GM23248 (cell line): ENCODE data around the gene CREB5. TPM values are rescaled to one million over a fixed set of nuclear protein-coding genes. Genes with fewer than 3 reads are reported as not detected.

Experiments
- DNase-seq: peaks from one replicate; pipeline ENCODE4 v3.0.0-alpha.2; 2015
- H2AFZ ChIP-seq: fragments of 200-600 bp; sonication (generic); 2 replicates; pipeline ENCODE4 v1.6.1; 2016; ENCODE audit warnings: antibody characterized with exemption
- H3F3A ChIP-seq: fragments of 200-600 bp; sonication (generic); 2 replicates; pipeline ENCODE4 v1.6.1; 2016; ENCODE audit warnings: mild to moderate bottlenecking, antibody characterized with exemption, mixed run types; ENCODE audit not compliant: insufficient read depth
- H3K27ac ChIP-seq: fragments of 200-600 bp; sonication (generic); 2 replicates; pipeline ENCODE4 v1.5.1; 2016; ENCODE audit warnings: mild to moderate bottlenecking
- H3K27me3 ChIP-seq: fragments of 200-600 bp; sonication (generic); replicated peaks from 2 replicates; pipeline ENCODE4 v1.6.1; 2016; ENCODE audit warnings: mild to moderate bottlenecking; ENCODE audit not compliant: insufficient read depth
- H3K36me3 ChIP-seq: fragments of 200-600 bp; sonication (generic); 2 replicates; pipeline ENCODE4 v1.6.1; 2016; ENCODE audit warnings: low read depth, mild to moderate bottlenecking
- H3K4me1 ChIP-seq: fragments of 200-600 bp; sonication (generic); 2 replicates; pipeline ENCODE4 v1.6.1; 2016; ENCODE audit warnings: mild to moderate bottlenecking; ENCODE audit not compliant: insufficient read depth
- H3K4me2 ChIP-seq: fragments of 200-600 bp; sonication (generic); one replicate; pipeline ENCODE4 v1.6.1; 2016; ENCODE audit warnings: mild to moderate bottlenecking; ENCODE audit not compliant: unreplicated experiment
- H3K4me3 ChIP-seq: fragments of 200-600 bp; sonication (generic); 2 replicates; pipeline ENCODE4 v1.5.1; 2016; ENCODE audit warnings: mild to moderate bottlenecking
- H3K79me2 ChIP-seq: fragments of 200-600 bp; sonication (generic); 2 replicates; pipeline ENCODE4 v1.6.1; 2016; ENCODE audit warnings: mild to moderate bottlenecking; ENCODE audit not compliant: insufficient read depth
- H3K9ac ChIP-seq: fragments of 200-600 bp; sonication (generic); 2 replicates; pipeline ENCODE4 v1.6.1; 2016; ENCODE audit warnings: mild to moderate bottlenecking
- H3K9me2 ChIP-seq: fragments of 200-600 bp; sonication (generic); 2 replicates; pipeline ENCODE4 v1.6.1; 2016; ENCODE audit warnings: mixed run types, mild to moderate bottlenecking, moderate library complexity; ENCODE audit not compliant: insufficient read depth
- H3K9me3 ChIP-seq: fragments of 200-600 bp; sonication (generic); one replicate; pipeline ENCODE4 v1.6.1; 2017; ENCODE audit warnings: low read depth
- H4K20me1 ChIP-seq: fragments of 200-600 bp; sonication (generic); 2 replicates; pipeline ENCODE4 v1.6.0; 2016; ENCODE audit not compliant: insufficient read depth
- EZH2 ChIP-seq: fragments of 200-600 bp; sonication (generic); IDR thresholded peaks from 2 replicates; pipeline ENCODE4 v1.6.1; 2018; ENCODE audit warnings: antibody characterized with exemption, mild to moderate bottlenecking; ENCODE audit not compliant: insufficient read depth, poor library complexity, severe bottlenecking
- EZH2phosphoT487 ChIP-seq: fragments of 200-600 bp; sonication (generic); IDR thresholded peaks from 2 replicates; pipeline ENCODE4 v1.6.1; 2018; ENCODE audit warnings: antibody characterized with exemption, moderate library complexity, mild to moderate bottlenecking, low read depth; ENCODE audit not compliant: insufficient read depth
- WGBS, 2 experiments: methylation state at CpG; one replicate each; pipeline ENCODE4 v1.1.6; 2015 to 2017; ENCODE audit warnings: low lambda C conversion rate in 2 of 2, low coverage in 1 of 2; ENCODE audit errors: missing lambda C conversion rate in 2 of 2; 5-methylcytosine and 5-hydroxymethylcytosine counted together
- in situ Hi-C: fragments of 300-500 bp; cut with MboI; formaldehyde crosslinking; loops from 2 replicates; pipeline ENCODE4 v1.15.0; 2020
- polyA plus RNA-seq: library from polyadenylated mRNA; unstranded; fragments of >200 nt; fragmentation: Nextera tagmentation; extraction: Ambion mirVana; gene quantifications from 2 replicates; pipeline ENCODE4 v1.2.1, GENCODE V29; 2016
- total RNA-seq: library from RNA; depleted of rRNA; stranded (reverse); fragments of >200 nt; shearing (Covaris generic); gene quantifications from 2 replicates; pipeline ENCODE4 v1.2.3, GENCODE V29; 2014

CREB5 gene
- total and polyA plus RNA-seq, 2 experiments from 2014 or later, result 13.6 to 19.2 TPM

GRCh38 chr7:28564033-28564432, 151.7 kb downstream of the CREB5 start:
- in situ Hi-C loops, result no loop called here
- Histone ChIP-seq H3F3A (peaks cover 23% of the 10 kb centered on the region), H3K4me2 (no peak overlapping the region), H3K9ac (no peak overlapping the region), H4K20me1 (no peaks in the 10 kb centered on the region), H3K4me1 (peaks cover 11% of the 10 kb centered on the region; the same call in 1 of the 2 replicates), H3K9me2 (no peaks in the 10 kb centered on the region), H2AFZ (no peak overlapping the region), H3K27me3 (no peaks in the 10 kb centered on the region), H3K4me3 (no peak overlapping the region), H3K27ac (no peak overlapping the region), H3K36me3 (no peaks in the 10 kb centered on the region), H3K9me3 (no peaks in the 10 kb centered on the region), H3K79me2 (no peaks in the 10 kb centered on the region)
- DNase-seq, result no peak
- WGBS, 2 experiments, result 86 to 88% methylated on average over 3 of the region's 3 CpGs
- TF ChIP-seq EZH2 (no peak), EZH2phosphoT487 (no peak)

GRCh38 chr7:28564755-28565374, 152.5 kb downstream of the CREB5 start:
- Histone ChIP-seq H3K79me2 (no peaks in the 10 kb centered on the region), H3F3A (peaks cover 23% of the 10 kb centered on the region), H4K20me1 (no peaks in the 10 kb centered on the region), H2AFZ (no peak overlapping the region), H3K4me2 (no peak overlapping the region), H3K27ac (no peak overlapping the region), H3K4me1 (peaks cover 11% of the 10 kb centered on the region; the same call in 1 of the 2 replicates), H3K9ac (no peak overlapping the region), H3K27me3 (no peaks in the 10 kb centered on the region), H3K9me2 (no peaks in the 10 kb centered on the region), H3K9me3 (no peaks in the 10 kb centered on the region), H3K4me3 (no peak overlapping the region), H3K36me3 (no peaks in the 10 kb centered on the region)
- TF ChIP-seq EZH2, result no peak
- TF ChIP-seq EZH2phosphoT487, result no peak
- DNase-seq, result peak; percentile 61
- in situ Hi-C loops, result no loop called here
- 47 to 54% methylated on average over 4 of the region's 4 CpGs for WGBS, 2 experiments

- Histone ChIP-seq H3K9ac (no peak overlapping the region), H3K9me2 (0 out of 2 replicates have a peak, but pooled peaks cover 3% of the 10 kb centered on the region), H3K4me2 (peak overlapping the region; percentile 5), H3K4me3 (no peak overlapping the region), H3K27me3 (no peaks in the 10 kb centered on the region), H2AFZ (no peak overlapping the region), H4K20me1 (no peaks in the 10 kb centered on the region), H3K36me3 (no peaks in the 10 kb centered on the region), H3K9me3 (no peaks in the 10 kb centered on the region), H3F3A (peaks cover 23% of the 10 kb centered on the region), H3K79me2 (no peaks in the 10 kb centered on the region), H3K27ac (no peak overlapping the region), H3K4me1 (peaks cover 19% of the 10 kb centered on the region)
- 8 to 11% methylated on average over 1 of the region's 1 CpG for WGBS, 2 experiments
- TF ChIP-seq EZH2 (no peak), EZH2phosphoT487 (no peak)
- in situ Hi-C loops, result no loop called here
- peak; percentile 16 for DNase-seq
These were observed 153.7 kb downstream of the CREB5 start for GRCh38 chr7:28565980-28566379.

GRCh38 chr7:28570113-28570969, 158.0 kb downstream of the CREB5 start:
- H3K4me1 ChIP-seq, result peaks cover 50% of the 10 kb centered on the region
- 96 to 98% methylated on average over 13 of the region's 13 CpGs for WGBS, 2 experiments
- H3K27ac ChIP-seq, result peak overlapping the region; percentile 21; the same call in 1 of the 2 replicates
- H3K79me2 ChIP-seq, result no peaks in the 10 kb centered on the region
- no peak for TF ChIP-seq EZH2
- TF ChIP-seq EZH2phosphoT487, result no peak
- H3K4me3 ChIP-seq, result no peak overlapping the region
- in situ Hi-C loops, result no loop called here
- H3K27me3 ChIP-seq, result no peaks in the 10 kb centered on the region
- no peaks in the 10 kb centered on the region for H4K20me1 ChIP-seq
- no peaks in the 10 kb centered on the region for H3K9me3 ChIP-seq
- no peak for DNase-seq
- H3K4me2 ChIP-seq, result peak overlapping the region; percentile 10
- H3K9me2 ChIP-seq, result 0 out of 2 replicates have a peak, but pooled peaks cover 3% of the 10 kb centered on the region
- no peaks in the 10 kb centered on the region for H3K36me3 ChIP-seq
- peaks cover 25% of the 10 kb centered on the region for H3F3A ChIP-seq
- no peak overlapping the region for H3K9ac ChIP-seq
- H2AFZ ChIP-seq, result peak overlapping the region; percentile 57; the same call in 1 of the 2 replicates
